Kidney epithelial cell (primary cell): Measurements from ENCODE around the gene FRY. TPM values are rescaled to one million over a fixed set of nuclear protein-coding genes. Genes with fewer than 3 reads are reported as not detected.

ENCODE experiments used
- DNase-seq: peaks from one replicate; pipeline ENCODE4 v3.0.0-alpha.2; 2010; ENCODE audit warnings: low read depth
- H3K27me3 ChIP-seq: 2 replicates; pipeline ENCODE4 v1.6.0; 2011; ENCODE audit warnings: low read length; ENCODE audit not compliant: control insufficient read depth, insufficient read depth
- H3K36me3 ChIP-seq: 2 replicates; pipeline ENCODE4 v1.5.1; 2011; ENCODE audit warnings: low read length; ENCODE audit not compliant: control insufficient read depth, insufficient read depth
- H3K4me3 ChIP-seq: 2 replicates; pipeline ENCODE4 v1.5.1; 2011; ENCODE audit warnings: low read depth, mild to moderate bottlenecking, control low read depth, low read length
- CTCF ChIP-seq: IDR thresholded peaks from 2 replicates; pipeline ENCODE4 v1.5.1; 2011; ENCODE audit warnings: mild to moderate bottlenecking, moderate library complexity, low read length, control low read depth, inconsistent platforms; ENCODE audit not compliant: insufficient read depth, poor library complexity, severe bottlenecking
- total RNA-seq: library from RNA; depleted of rRNA; stranded (reverse); fragments of >200 nt; gene quantifications from 2 replicates; pipeline ENCODE4 v1.2.3, GENCODE V29; 2015

The FRY gene
- total RNA-seq, 1 donor from 2014 or later: 6.7 TPM

GRCh38 chr13:32340914-32341313, 309.3 kb downstream of the FRY start:
- Histone ChIP-seq H3K27me3 (no peaks in the 10 kb centered on the region), H3K36me3 (no peaks in the 10 kb centered on the region), H3K4me3 (no peak overlapping the region)
- no peak for DNase-seq
- TF ChIP-seq CTCF: no peak

- no peak for DNase-seq
- no peak for TF ChIP-seq CTCF
- Histone ChIP-seq H3K27me3 (no peaks in the 10 kb centered on the region), H3K36me3 (no peaks in the 10 kb centered on the region), H3K4me3 (no peak overlapping the region)
Measured at GRCh38 chr13:32347651-32348050, 316.1 kb downstream of the FRY start.
